H1 (cell line): ENCODE data around the gene TFB1M. TPM values are rescaled to one million over a fixed set of nuclear protein-coding genes. Genes with fewer than 3 reads are reported as not detected.

Source experiments
- BCL11A ChIP-seq, 2 experiments: IDR thresholded peaks; one replicate each; pipeline ENCODE4 v1.6.1; 2011; ENCODE audit warnings: low read depth in 2 of 2, low read length in 2 of 2, mild to moderate bottlenecking in 2 of 2
- CTCF ChIP-seq, 3 experiments: IDR thresholded peaks; 1 replicate in 2 of 3; 2 replicates in 1 of 3; pipeline versions ENCODE4 v1.5.1 to v1.6.1; 2011; ENCODE audit warnings: low read length in 3 of 3, mild to moderate bottlenecking in 3 of 3, inconsistent platforms in 2 of 3, low read depth in 1 of 3, moderate library complexity in 1 of 3; ENCODE audit not compliant: insufficient read depth in 1 of 3; ENCODE audit errors: control extremely low read depth in 1 of 3
- SIRT6 ChIP-seq: IDR thresholded peaks from one replicate; pipeline ENCODE4 v1.7.1; 2012; ENCODE audit warnings: low read length, inconsistent platforms
- SP2 ChIP-seq: IDR thresholded peaks from 2 replicates; pipeline ENCODE4 v1.6.1; 2012; ENCODE audit warnings: mild to moderate bottlenecking, low read length, inconsistent platforms
- polyA plus RNA-seq, 7 experiments: library from polyadenylated mRNA; depleted of rRNA in 3 of 7; stranded (reverse) in 5 of 7; unstranded in 2 of 7; fragments of >200 nt in 5 of 7; fragments of 200-250 nt in 2 of 7; gene quantifications; 1 replicate in 5 of 7; 2 replicates in 1 of 7; 4 replicates in 1 of 7; pipeline versions ENCODE4 v1.2.1 to v1.2.3, GENCODE V29; 2011 to 2013; ENCODE audit warnings: missing spikeins in 2 of 7, mixed read lengths in 2 of 7
- total RNA-seq: library from RNA; stranded (reverse); fragmentation: NEBNext Ultra II Directional; extraction: Animal tissue kit (Norgen Biotek cat#: 25700); gene quantifications from 2 replicates; pipeline ENCODE4 v1.2.1, GENCODE V29; 2021

The TFB1M gene
- total and polyA plus RNA-seq, 2 of the 8 experiments (the other 6 are each of a cell fraction or from before 2014, with no cell fraction given): 28.2 to 49.4 TPM

GRCh38 chr6:155246825-155247224 is 67.5 kb downstream of the TFB1M start (continued):
- no peak for TF ChIP-seq CTCF (IDR thresholded peaks at IDR 0.05; ENCODE audit: control extremely low read depth in 1 of 3, insufficient read depth in 1 of 3, low read depth in 1 of 3, low read length in 3 of 3)
- no peak for TF ChIP-seq BCL11A (IDR thresholded peaks at IDR 0.05; ENCODE audit: low read depth in 2 of 2, low read length in 2 of 2)
- TF ChIP-seq SP2: no peak
- TF ChIP-seq SIRT6: no peak
